H1 (cell line): ENCODE data around the gene G2E3. TPM values are rescaled to one million over a fixed set of nuclear protein-coding genes. Genes with fewer than 3 reads are reported as not detected.

Source experiments
- CEBPB ChIP-seq: IDR thresholded peaks from 2 replicates; pipeline ENCODE4 v1.6.1; 2012; ENCODE audit warnings: low read depth, low read length
- CTBP2 ChIP-seq: IDR thresholded peaks from 2 replicates; pipeline ENCODE4 v1.7.0; 2011; ENCODE audit warnings: borderline replicate concordance, mild to moderate bottlenecking, moderate library complexity, mixed read lengths, low read length; ENCODE audit not compliant: insufficient read depth, insufficient read length
- GABPA ChIP-seq: IDR thresholded peaks from 2 replicates; pipeline ENCODE4 v1.6.1; 2011; ENCODE audit warnings: mild to moderate bottlenecking, low read length, moderate library complexity, borderline replicate concordance; ENCODE audit not compliant: insufficient read depth
- GTF2F1 ChIP-seq: IDR thresholded peaks from 2 replicates; pipeline ENCODE4 v1.6.1; 2012; ENCODE audit warnings: low read depth, low read length, improper control_type of control experiment, borderline replicate concordance
- JUN ChIP-seq: IDR thresholded peaks from 2 replicates; pipeline ENCODE4 v1.6.1; 2011; ENCODE audit warnings: low read depth, mild to moderate bottlenecking, improper control_type of control experiment, low read length
- KDM1A ChIP-seq: fragments of 200-600, 300-600 bp; sonication (generic); IDR thresholded peaks from 2 replicates; pipeline ENCODE4 v1.7.1; 2016; ENCODE audit warnings: mild to moderate bottlenecking, low read length, borderline replicate concordance
- NANOG ChIP-seq: IDR thresholded peaks from 2 replicates; pipeline ENCODE4 v1.6.1; 2011; ENCODE audit warnings: low read length, low read depth, mild to moderate bottlenecking, inconsistent platforms; ENCODE audit not compliant: insufficient read depth, poor library complexity, severe bottlenecking
- POLR2AphosphoS5 ChIP-seq: IDR thresholded peaks from 2 replicates; pipeline ENCODE4 v1.6.1; 2011; ENCODE audit warnings: low read depth, low read length
- RFX5 ChIP-seq: IDR thresholded peaks from 2 replicates; pipeline ENCODE4 v1.6.1; 2011; ENCODE audit warnings: low read depth, low read length, improper control_type of control experiment, borderline replicate concordance
- SIN3A ChIP-seq, 2 experiments: IDR thresholded peaks in 1 of 2; conservative IDR thresholded peaks in 1 of 2; 2 replicates each; pipeline ENCODE4 v1.6.1; 2011 to 2012; ENCODE audit warnings: low read length in 2 of 2, improper control_type of control experiment in 1 of 2, low read depth in 1 of 2, mild to moderate bottlenecking in 1 of 2
- SIRT6 ChIP-seq: IDR thresholded peaks from one replicate; pipeline ENCODE4 v1.7.1; 2012; ENCODE audit warnings: low read length, inconsistent platforms
- SP4 ChIP-seq: IDR thresholded peaks from 2 replicates; pipeline ENCODE4 v1.6.1; 2012; ENCODE audit warnings: low read length, inconsistent platforms
- polyA plus RNA-seq, 7 experiments: library from polyadenylated mRNA; depleted of rRNA in 3 of 7; stranded (reverse) in 5 of 7; unstranded in 2 of 7; fragments of >200 nt in 5 of 7; fragments of 200-250 nt in 2 of 7; gene quantifications; 1 replicate in 5 of 7; 2 replicates in 1 of 7; 4 replicates in 1 of 7; pipeline versions ENCODE4 v1.2.1 to v1.2.3, GENCODE V29; 2011 to 2013; ENCODE audit warnings: missing spikeins in 2 of 7, mixed read lengths in 2 of 7
- total RNA-seq: library from RNA; stranded (reverse); fragmentation: NEBNext Ultra II Directional; extraction: Animal tissue kit (Norgen Biotek cat#: 25700); gene quantifications from 2 replicates; pipeline ENCODE4 v1.2.1, GENCODE V29; 2021
- TF ChIP-seq, protein P1 (sequence below), 3 experiments: IDR thresholded peaks; 1 replicate in 2 of 3; 2 replicates in 1 of 3; pipeline versions ENCODE4 v1.5.1 to v1.6.1; 2011; ENCODE audit warnings: low read length in 3 of 3, mild to moderate bottlenecking in 3 of 3, inconsistent platforms in 2 of 3, low read depth in 1 of 3, moderate library complexity in 1 of 3; ENCODE audit not compliant: insufficient read depth in 1 of 3; ENCODE audit errors: control extremely low read depth in 1 of 3
- TF ChIP-seq, protein P2 (sequence below): IDR thresholded peaks from 2 replicates; pipeline ENCODE4 v1.6.1; 2012; ENCODE audit warnings: low read length, inconsistent platforms

The G2E3 gene
- total and polyA plus RNA-seq, 2 of the 8 experiments (the other 6 are each of a cell fraction or from before 2014, with no cell fraction given): 9.2 to 72.0 TPM

DNA sequence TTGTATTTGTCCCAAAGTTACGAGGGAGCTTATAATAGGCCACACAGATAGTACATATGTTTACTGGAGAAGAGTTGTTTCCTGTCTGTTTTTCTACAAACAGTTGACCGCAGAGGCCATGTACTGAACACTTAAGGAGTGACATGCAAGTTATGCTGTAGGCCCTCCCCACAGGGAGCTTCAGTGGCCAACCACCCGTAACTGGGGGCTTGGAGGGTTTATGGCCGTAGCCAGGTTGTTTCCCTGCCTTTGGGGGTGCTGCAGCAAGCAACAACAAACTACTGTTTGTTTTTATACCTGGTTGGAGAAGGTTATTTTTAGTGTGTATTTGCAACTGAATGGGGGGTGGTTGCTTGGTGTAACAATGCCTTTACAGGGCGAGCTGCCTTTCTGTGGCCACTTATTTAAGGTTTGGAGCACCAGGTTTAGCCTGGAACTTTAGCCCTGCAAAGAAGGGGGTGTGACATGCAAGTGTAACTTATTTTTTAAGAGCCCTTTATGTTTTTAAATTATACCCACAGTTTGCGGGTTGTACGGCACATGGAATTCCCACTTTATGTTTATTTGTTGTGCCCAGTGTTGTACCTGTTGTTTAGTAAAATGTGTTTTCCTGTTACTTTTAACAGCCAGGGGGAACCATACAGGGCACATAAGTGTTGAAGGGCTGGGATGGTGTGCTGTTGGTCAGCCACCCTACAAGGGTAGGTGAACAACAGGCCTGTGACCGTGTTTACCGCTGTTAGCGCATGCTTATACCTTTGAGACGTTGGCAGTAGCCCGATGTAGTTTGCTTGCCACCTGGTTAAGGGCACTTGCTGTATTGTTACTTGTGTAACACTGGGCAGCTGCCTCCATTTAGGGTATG, 29.9 kb upstream of the G2E3 start (continued):
- TF ChIP-seq, protein P1, sequence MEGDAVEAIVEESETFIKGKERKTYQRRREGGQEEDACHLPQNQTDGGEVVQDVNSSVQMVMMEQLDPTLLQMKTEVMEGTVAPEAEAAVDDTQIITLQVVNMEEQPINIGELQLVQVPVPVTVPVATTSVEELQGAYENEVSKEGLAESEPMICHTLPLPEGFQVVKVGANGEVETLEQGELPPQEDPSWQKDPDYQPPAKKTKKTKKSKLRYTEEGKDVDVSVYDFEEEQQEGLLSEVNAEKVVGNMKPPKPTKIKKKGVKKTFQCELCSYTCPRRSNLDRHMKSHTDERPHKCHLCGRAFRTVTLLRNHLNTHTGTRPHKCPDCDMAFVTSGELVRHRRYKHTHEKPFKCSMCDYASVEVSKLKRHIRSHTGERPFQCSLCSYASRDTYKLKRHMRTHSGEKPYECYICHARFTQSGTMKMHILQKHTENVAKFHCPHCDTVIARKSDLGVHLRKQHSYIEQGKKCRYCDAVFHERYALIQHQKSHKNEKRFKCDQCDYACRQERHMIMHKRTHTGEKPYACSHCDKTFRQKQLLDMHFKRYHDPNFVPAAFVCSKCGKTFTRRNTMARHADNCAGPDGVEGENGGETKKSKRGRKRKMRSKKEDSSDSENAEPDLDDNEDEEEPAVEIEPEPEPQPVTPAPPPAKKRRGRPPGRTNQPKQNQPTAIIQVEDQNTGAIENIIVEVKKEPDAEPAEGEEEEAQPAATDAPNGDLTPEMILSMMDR (IDR thresholded peaks at IDR 0.05; ENCODE audit: control extremely low read depth in 1 of 3, insufficient read depth in 1 of 3, low read depth in 1 of 3, low read length in 3 of 3): peak in 1 of 3 experiments; percentile 4; a peak in 1 of 4 replicates
- TF ChIP-seq CEBPB (no peak), SIRT6 (no peak), JUN (no peak), POLR2AphosphoS5 (no peak), SP4 (no peak), KDM1A (no peak), NANOG (no peak), SIN3A (conservative IDR thresholded peaks at IDR 0.05 in 1 of 2, IDR thresholded peaks at IDR 0.05 in 1 of 2; ENCODE audit: low read depth in 1 of 2, low read length in 2 of 2) (no peak), RFX5 (no peak), GABPA (no peak), CTBP2 (no peak), GTF2F1 (no peak)
- TF ChIP-seq, protein P2, sequence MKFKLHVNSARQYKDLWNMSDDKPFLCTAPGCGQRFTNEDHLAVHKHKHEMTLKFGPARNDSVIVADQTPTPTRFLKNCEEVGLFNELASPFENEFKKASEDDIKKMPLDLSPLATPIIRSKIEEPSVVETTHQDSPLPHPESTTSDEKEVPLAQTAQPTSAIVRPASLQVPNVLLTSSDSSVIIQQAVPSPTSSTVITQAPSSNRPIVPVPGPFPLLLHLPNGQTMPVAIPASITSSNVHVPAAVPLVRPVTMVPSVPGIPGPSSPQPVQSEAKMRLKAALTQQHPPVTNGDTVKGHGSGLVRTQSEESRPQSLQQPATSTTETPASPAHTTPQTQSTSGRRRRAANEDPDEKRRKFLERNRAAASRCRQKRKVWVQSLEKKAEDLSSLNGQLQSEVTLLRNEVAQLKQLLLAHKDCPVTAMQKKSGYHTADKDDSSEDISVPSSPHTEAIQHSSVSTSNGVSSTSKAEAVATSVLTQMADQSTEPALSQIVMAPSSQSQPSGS: no peak
